NCI-H1105 treated with DMSO at 0.1 percent for 48 hours (cell line): Measurements from ENCODE around the gene RAE1.

Source experiments
- DNase-seq: peaks from one replicate; lab custom pipeline; 2025; lab: John Stamatoyannopoulos, UW

Gene RAE1

DNA sequence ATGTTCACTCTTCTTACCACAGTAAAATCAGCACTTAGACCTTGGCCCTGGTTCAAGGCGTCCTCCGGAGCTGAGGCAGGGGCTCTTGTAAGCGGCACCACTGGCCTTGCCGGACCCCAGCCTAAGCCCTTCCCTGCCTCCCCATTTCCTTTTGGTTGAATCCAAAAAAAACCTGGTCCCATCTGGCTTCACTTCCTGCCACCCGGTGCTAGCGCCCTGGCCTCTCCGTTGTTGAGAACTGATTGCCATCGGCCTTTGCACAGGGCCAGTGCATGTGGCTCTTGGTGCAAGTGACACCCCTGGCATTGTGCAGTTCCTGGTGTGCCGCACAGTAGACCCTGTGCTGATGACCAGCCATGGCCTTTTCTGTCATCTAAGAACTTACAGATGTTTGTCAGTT lies 21.1 kb downstream of the RAE1 start:
- no peak for DNase-seq

DNA sequence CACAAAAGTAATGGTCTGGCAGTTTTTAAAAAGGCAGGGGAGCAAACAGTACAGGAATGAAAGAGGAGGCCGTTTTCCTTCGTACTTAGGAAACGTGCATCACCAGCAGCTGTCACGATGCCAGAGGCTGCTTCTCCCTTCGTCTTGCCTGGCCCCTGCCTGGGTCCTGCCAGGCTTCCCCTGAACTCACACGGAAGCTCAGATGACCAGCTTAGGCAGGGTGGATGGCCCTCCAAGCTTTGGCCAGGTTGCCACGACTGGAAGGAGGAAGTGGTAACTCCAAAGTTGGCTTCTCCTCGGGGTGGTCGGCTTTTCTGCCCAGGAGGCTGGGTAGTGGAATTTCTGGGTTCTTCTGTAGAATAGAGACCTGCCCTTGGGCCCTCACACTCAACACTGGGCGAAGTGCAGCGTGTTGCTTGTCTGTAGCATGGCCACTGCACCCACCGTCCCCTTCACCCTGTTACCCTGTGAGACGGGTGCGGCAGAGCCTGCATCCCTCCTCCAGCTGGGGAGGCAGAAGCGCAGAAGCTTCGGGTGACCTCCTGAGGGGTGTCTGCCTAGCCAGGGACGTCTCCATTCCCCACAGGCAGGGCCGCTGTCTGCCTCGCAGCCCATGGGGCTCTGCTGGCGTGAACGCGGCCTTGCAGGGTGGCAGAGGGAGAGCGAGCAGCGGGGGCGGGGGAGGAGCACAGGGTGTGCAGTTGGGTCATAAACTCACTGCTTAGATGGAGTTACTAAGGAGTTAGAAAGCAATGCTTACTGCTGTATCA lies 21.7 kb downstream of the RAE1 start:
- DNase-seq: no peak

DNA sequence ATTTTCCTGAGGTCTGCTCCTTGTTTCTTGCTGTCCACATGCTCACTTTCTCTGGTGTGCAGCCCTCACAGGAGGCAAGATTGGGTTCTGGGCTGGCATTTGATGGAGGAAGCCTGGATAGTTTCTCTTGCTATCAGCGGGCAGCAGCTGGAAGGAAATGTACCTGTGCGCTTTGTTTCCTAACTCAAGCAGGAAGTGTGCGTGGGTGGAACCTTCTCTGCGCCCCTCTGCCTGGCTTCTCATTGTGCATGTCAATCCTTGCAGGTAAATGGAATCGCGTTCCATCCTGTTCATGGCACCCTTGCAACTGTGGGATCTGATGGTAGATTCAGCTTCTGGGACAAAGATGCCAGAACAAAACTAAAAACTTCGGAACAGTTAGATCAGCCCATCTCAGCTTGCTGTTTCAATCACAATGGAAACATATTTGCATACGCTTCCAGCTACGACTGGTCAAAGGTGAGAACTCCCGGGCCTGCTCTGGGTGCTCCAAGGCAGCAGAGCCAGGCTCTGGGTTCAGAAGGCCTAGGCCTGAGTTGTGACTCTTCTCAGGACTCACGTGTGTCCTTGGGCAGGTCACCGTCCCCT lies 23.4 kb downstream of the RAE1 start:
- DNase-seq: no peak

DNA sequence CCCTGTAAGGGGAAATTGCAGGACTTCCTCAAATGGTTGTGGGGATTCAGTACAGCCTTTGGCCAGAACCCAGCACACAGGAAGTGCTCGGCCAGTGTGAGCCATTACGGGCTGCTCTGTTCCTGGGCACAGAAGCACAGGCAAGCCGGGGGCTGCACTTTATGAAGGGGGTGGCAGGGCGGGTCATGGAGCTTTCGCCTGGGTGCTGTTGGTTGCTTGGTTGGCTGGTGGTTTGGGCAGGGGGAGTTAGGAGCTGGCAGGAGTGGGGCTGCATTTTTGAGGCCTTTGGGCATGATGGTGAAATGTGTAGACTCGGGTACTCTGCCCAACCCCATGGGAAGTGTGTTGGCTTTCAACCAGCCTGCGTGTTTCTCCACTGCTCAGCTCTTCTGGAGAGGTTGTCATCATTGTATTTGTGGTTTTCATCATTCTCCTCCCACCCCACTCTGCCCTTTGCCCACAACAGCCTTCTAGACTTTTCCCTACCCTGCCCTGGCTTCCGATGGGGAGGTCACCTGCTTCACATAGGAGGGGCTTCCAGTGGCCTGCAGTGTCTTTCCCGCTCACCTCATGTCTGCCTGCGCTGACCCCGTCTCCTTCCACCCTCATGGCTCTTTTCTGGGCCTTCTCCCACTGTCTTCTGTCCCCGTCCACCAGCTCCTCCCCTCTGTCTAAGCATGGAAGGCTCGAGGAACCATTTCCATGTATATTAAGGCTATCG lies 24.0 kb downstream of the RAE1 start:
- DNase-seq: no peak

DNA sequence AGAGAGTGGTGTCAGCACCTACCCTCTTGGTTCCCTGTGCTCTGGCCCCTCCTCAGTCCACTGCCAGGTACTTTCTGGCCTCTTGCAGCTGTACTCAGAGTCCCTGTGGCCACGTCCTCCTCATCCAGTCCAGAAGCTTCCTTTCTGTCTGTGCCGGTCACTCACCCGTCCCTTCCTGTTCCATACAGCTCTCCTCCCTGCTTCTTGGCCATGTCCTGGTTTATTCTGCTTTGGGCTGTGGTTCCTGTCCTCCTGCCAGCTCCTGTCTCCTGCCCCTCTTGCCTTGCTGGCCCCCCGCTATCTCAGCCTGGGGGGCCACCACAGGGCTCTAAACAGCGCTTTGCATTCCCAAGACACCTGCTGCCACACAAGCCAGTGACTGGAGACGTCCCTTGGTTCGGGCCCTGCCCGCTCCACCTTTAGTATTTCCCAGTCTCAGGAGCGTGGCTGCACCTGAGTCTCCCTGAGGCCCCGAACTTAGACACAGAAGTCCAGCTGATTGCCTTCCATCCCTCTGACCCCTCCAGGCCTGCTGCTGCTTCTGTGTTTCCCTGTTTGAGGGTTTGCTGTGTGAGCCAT lies 24.7 kb downstream of the RAE1 start:
- no peak for DNase-seq

DNA sequence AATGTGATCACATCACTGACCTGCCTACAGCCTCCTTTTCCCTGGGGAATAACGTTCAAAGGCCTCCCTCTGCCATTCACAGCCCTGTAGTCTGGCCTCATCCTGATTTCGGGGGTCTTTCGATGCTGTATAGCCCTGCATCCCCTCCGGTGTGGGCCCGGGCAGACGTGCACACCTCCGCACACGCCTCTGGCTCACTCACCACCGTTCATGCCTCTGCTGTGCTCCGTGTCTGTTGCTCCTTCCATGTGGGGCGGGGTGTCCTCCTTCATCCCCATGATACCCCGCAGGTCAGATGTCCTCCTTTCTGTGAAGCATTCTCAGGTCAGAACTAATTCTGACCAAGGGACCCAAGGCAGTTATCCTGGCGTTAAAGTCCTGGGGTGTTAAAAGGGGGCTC lies 26.3 kb downstream of the RAE1 start:
- no peak for DNase-seq

DNA sequence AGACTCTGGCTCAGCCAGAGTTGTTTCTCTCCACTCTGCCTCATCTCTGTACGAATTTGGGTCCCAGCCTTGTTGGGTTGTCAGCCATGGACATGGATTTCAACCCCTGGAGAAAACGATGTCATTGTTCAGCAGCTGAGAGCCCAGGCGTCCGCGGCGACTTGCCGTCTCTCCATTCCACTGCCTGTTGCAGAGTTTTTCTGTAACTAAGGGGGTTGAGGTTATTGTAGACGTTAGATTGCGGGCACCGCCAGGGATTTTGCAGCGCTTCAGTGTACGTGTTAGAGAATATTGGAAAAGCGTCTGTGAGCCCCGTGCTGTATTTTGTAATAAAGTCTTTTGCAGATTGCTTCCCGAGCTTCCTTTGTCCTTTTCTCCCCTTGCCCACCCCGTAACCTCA lies 27.1 kb downstream of the RAE1 start:
- DNase-seq: no peak

DNA sequence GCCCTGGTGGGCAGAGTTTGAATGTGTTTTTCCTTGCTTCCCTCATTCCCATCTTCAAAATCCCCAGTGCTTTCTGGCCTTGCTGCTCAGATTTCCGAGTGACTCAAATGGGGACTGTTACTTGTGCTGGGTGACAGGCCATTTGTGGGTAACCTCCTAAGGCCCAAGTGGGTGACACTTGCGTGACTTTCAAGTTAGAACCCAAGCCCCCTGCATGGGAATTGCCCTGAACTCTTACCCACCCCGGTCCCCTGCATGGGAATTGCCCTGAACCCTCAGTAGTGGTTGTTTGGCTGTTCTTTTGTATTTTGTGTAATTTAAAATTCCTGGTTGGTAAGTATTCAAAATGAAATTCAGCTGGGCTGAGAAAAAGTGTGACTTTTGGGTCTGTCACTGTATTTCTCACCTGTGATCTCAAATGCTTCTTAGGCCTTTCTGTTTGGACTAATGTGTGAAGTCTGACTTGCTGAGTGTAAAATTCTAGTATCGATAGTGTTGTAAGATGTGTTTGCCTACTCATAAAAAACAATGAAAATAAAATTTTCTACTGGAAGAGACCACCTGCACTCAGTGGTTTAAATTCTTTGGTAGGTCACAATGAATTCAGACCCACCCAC lies 27.7 kb downstream of the RAE1 start:
- no peak for DNase-seq

DNA sequence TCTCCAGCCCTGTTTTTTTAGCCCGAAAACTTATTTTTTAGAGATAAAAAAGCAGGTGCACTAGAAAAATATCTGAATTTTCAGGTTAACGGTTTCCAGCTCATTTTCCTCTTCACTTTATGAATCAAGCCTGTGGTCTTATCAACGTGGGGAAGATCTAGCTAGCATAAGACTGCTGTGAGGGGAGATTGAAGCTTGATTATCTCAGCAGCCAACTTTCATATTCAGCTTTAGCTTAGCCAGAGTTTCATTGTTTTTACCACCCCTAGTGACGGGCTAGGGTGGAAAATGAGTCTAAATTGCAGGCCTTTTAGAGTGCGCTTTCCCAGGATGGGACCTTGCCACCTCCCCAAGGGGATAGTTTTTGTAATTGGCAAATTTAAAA lies 28.2 kb downstream of the RAE1 start:
- no peak for DNase-seq

DNA sequence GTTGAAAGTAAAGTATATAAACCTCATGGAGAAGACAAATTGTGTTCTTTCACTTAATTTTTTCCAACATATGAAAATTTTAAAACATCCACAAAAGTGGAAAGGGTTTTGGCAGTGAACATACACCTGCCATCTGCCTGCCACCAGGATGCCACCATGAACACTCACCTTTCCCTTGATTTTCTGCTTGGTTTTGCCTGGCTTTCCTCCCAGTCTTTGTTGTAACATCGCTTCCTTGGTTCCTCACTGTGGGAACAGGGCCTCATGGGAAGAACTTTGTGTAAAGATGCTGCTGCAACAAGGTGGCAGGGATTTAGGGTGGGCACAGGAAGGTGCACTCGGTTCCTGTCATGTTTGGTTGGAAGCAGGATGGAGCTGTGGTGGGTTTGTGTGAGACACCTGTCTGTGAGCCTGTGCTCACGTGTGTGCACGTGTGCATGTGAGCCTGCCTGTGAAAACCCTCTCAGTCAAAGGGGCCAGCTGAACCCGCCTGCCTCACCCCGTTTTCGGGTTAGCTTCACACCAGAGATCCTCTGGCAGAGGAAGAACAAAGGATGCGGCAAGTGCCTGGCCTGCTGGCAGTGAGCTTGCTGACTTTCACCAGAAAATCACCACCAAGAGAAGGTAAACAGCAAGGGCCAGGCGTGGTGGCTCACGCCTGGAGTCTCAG lies 29.2 kb downstream of the RAE1 start:
- DNase-seq: no peak

DNA sequence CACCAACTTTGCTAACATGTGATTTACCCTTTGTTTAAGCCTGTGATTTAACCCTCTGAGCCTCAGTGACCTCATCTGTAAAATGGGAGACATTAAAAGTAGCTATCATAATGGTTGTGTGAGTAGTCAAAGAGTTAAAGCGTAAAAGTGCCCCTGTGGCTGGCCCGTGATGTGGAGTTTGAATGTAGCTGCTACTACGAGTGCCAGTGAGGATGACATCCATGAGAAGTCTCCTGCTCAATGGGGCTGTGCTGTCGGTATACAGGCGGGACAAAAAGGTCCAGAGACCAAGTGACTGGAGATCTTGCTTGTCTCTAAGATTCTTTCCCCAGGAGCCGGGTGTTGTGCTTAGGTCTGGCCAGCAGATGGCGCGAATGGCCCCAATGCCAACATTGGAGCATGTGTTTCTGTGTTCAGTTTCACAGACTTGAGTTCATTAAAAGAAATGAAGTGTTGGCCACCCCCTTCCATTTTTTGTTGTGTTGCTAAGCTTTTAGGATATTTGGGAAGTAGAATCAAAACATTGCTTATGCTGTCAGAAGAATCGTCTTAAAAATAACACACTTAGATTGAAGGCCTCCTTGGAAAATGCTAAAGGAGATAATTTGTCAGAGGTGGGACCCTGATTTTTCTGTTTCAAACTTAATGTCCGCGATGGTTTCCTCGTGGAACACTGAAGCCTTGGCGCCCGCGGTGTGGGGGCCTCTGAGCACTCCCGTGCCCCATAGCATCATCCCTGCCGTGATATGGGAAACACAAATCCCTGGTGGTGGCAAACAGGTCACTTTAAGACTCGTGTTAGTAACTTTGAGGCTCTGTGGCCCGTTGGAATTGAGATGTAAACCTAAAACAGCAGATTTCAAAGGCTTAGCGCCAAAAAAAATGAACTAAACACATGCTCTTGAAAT lies 30.8 kb downstream of the RAE1 start:
- peak; percentile 65 for DNase-seq

DNA sequence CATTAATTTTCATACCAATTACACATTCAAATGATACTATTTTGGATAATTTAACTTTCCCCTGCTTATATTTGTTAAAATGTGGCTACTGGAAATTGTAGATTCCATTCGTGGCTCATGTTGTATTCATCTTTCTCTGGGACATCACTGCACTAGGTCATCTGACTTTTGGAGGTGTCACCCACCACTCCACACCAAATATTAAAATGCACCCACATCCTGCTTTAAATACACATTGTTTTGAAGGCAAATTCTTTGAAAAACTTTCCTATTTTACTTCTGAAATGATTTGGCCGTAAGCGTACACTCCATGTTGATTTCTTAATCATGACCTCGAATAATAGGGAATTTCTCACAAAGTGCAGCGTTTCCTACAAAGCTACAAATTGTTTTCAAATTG lies 31.5 kb downstream of the RAE1 start:
- DNase-seq: no peak

DNA sequence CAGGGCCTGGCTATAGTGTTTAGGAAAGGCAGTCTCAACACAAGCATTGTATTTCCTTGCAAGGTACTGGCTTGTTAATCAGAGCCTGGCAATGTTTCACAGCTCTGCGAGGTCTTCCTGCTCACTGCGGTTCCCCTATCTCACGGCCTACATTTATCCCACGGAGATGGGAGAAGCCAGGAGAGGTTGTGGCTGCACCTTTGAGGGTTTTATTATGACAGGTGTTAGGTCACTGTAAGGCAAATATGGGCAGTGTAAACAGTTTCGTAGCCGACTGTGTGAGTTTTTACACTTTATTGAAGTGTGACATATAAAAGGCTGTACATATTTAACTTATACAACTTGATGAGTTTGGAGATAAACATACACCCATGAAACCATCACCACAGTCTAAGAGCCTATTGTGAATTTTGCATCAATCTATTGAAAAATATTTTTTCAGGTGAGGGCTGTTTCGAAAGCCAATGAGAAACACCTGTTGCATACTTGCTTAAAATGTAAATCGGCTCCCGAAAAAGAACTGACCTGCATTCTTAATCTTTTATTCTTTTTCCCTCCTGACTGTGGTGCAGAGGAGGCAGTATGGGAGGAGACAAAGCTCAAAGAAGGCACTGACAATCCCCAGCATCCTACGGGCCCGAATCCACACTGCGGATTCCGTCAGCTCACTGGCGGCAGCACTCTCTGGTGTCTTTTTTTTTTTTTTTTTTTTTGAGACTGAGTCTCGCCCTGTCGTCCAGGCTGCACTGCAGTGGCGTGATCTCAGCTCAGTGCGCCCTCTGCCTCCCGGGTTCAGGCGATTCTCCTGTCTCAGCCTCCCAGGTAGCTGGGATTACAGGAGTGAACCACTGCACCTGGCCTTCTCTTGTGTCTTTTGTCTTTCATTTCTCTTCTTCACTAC lies 32.6 kb downstream of the RAE1 start:
- DNase-seq: no peak

DNA sequence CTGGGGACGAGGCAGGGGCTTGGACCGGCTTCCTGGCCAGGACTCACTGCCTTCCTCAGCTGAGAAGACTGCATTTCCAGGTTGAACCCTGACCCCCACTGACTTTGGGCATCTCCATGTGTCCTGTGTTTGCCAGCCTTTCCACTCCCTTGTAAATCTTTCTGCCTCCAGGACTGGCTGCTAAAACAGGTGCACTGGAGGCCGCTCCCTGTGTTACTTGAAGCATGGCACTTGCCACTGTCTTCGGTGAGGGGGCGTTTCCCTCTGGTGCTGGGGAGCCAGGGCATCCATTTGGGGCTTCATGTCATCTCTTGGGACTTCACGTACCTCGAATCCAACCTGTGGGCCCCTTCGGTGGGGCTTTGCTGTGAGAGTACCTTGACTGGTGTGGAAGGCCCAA lies 33.4 kb downstream of the RAE1 start:
- DNase-seq: no peak

DNA sequence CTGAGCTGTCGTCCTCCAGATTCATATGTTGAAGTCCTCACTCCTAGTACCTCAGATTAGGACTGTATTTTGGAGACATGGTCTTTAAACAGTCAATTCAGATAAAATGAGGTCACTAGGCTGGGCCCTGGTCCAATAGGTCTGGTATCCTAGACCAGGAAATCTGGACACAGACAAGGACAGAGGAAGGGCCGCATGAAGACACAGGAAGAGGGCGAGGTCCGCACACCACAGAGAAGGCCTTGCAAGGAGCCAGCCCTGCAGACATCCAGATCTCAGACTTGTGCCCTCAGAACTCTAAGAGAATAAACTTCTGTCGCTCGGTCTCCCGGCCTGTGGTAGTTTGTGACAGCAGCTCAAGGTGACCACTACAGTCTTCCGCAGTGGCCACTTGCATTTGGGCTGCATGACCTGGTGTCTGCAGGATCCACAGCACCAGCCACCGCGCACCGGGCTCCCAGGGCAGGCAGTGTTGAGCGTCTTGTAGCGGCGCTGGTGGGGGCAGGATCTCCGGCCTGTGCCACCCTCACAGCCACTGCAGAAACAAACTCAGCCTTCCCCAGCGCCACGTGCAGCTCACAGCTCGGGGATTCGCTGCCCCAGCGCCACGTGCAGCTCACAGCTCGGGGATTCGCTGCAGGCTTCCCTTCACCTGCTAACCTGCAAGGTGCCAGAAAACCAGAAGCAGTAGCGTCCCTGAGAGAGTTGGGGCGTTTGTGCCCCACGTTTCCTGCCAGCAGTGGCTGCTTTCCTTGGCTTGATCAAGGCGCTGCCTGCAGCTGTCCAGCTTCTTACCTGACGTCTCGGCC lies 34.1 kb downstream of the RAE1 start:
- DNase-seq: no peak

DNA sequence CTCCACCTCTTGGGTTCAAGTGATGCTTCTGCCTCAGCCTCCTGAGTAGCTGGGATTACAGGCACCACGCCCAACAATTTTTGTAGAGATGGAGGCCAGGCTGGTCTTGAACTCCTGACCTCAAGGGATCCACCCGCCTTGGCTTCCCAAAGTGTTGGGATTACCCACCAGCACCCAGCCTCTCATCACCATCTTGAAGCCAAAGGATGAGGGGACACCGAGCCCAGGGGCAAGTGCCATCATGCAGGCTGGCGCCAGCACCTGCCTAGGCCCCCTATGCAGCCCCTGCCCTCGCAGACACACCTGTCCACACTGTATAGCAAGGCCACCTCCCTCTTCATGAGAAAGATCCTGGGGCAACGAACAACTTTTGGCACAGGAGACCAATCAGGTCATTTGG lies 34.9 kb downstream of the RAE1 start:
- no peak for DNase-seq

DNA sequence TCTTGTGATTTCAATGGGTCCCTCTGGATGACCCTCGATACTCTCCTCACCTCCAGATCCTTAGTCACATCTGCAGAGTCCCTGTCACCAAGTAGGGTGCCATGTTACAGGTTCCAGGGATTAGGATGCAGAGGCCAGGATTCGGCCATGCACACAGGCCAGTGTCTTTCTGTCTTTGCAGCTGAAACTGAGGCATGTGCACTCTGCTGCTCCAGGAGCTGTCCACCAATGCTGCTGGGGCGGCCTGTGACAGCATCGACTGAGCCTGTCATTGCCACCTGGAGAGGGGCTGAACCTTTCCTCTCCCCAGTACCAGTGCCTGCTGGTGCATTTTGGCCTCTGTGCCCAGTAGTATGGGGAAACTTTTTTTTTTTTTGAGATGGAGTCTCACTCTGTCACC lies 35.7 kb downstream of the RAE1 start:
- no peak for DNase-seq

DNA sequence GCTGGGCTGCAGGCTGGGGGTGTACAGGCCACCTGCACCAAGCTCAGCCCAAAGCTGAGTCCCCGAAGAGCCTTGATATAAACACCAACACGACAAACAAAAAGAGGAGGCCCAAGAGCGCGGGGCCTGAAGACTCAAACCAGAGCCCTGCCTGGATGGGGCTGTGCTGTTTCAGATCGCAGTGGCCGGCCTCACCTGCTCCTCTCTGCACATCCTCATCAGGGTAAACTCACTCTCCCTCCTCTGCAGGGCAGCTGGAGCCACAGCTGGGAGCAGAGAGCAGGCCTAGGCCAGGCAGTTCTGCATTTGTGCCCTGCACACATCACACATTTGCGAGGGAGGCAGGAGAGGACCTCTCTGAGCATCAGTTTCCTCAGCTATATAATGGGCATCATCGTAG lies 36.4 kb downstream of the RAE1 start:
- no peak for DNase-seq

DNA sequence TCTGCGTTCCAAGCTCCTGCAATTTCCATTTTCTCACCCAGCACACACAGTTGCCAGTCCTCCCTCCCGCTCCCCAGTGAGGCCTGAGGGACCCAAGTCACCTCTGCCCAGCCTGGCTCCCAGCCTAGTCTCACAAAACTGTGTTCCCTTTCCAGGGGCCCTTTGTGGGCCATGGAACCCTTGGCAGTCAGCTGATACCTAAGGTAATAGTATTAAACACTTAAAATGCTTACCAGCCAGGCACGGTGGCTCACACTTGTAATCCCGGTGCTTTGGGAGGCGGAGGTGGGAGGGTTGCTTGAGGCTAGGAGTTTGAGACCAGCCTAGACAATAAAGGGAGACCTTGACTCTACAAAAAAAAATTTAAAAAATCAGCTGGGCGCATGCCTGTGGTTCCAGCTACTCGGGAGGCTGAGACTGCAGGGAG lies 36.9 kb downstream of the RAE1 start:
- DNase-seq: no peak
